RWPE2 (cell line): ENCODE results near the gene GPR42.
A peak's percentile ranks its signal among the peaks of the same experiment; 100 is the strongest.

Source experiments
- ATAC-seq: fragments of 200-7000 bp; cut with Tn5 transposase; 3 replicates; pipeline ENCODE4 v1.9.1; 2021; ENCODE audit warnings: low read depth
- DNase-seq: peaks from one replicate; pipeline ENCODE4 v3.0.0-alpha.2; 2020; ENCODE audit warnings: low spot score
- H3K27ac ChIP-seq: fragments of 450-650 bp; 2 replicates; pipeline ENCODE4 v1.5.1; 2017; ENCODE audit warnings: mild to moderate bottlenecking; ENCODE audit not compliant: poor library complexity, severe bottlenecking
- H3K27me3 ChIP-seq: fragments of 250-450 bp; sonication (Bioruptor Pico); 2 replicates; pipeline ENCODE4 v1.5.1; 2021; ENCODE audit warnings: mild to moderate bottlenecking, moderate library complexity; ENCODE audit not compliant: insufficient read depth, poor library complexity, severe bottlenecking
- H3K36me3 ChIP-seq: fragments of 250-450 bp; sonication (Bioruptor Pico); 2 replicates; pipeline ENCODE4 v1.5.1; 2020; ENCODE audit warnings: low read depth, mild to moderate bottlenecking, moderate library complexity
- H3K4me1 ChIP-seq: fragments of 250-450 bp; sonication (Bioruptor Pico); 2 replicates; pipeline ENCODE4 v1.5.1; 2021; ENCODE audit warnings: mild to moderate bottlenecking, moderate library complexity; ENCODE audit not compliant: insufficient read depth, poor library complexity, severe bottlenecking
- H3K4me3 ChIP-seq: fragments of 250-450 bp; sonication (Bioruptor Pico); 2 replicates; pipeline ENCODE4 v1.5.1; 2021; ENCODE audit warnings: mild to moderate bottlenecking, moderate library complexity; ENCODE audit not compliant: severe bottlenecking
- H3K9me3 ChIP-seq: fragments of 250-450 bp; sonication (Bioruptor Pico); 2 replicates; pipeline ENCODE4 v1.5.1; 2021; ENCODE audit warnings: mild to moderate bottlenecking, moderate library complexity; ENCODE audit not compliant: severe bottlenecking
- CTCF ChIP-seq: fragments of 450-650 bp; IDR thresholded peaks from one replicate; pipeline ENCODE4 v1.5.1; 2017; ENCODE audit warnings: mild to moderate bottlenecking, moderate library complexity; ENCODE audit not compliant: poor library complexity, severe bottlenecking

GPR42 gene

GRCh38 chr19:35388277-35389054, 17.6 kb downstream of the GPR42 start:
- Histone ChIP-seq H3K36me3 (no peaks in the 10 kb centered on the region), H3K4me1 (no peaks in the 10 kb centered on the region), H3K4me3 (no peak overlapping the region), H3K9me3 (peaks cover 20% of the 10 kb centered on the region), H3K27ac (no peak overlapping the region), H3K27me3 (no peaks in the 10 kb centered on the region)
- ATAC-seq, result no peak
- DNase-seq, result no peak
- TF ChIP-seq CTCF, result no peak

- ATAC-seq (no peak), DNase-seq (no peak)
- Histone ChIP-seq H3K4me1 (no peaks in the 10 kb centered on the region), H3K4me3 (no peak overlapping the region), H3K9me3 (peaks cover 20% of the 10 kb centered on the region), H3K27me3 (no peaks in the 10 kb centered on the region), H3K27ac (no peak overlapping the region), H3K36me3 (no peaks in the 10 kb centered on the region)
- TF ChIP-seq CTCF, result no peak
Measured at GRCh38 chr19:35389192-35389861, 18.5 kb downstream of the GPR42 start.

DNA sequence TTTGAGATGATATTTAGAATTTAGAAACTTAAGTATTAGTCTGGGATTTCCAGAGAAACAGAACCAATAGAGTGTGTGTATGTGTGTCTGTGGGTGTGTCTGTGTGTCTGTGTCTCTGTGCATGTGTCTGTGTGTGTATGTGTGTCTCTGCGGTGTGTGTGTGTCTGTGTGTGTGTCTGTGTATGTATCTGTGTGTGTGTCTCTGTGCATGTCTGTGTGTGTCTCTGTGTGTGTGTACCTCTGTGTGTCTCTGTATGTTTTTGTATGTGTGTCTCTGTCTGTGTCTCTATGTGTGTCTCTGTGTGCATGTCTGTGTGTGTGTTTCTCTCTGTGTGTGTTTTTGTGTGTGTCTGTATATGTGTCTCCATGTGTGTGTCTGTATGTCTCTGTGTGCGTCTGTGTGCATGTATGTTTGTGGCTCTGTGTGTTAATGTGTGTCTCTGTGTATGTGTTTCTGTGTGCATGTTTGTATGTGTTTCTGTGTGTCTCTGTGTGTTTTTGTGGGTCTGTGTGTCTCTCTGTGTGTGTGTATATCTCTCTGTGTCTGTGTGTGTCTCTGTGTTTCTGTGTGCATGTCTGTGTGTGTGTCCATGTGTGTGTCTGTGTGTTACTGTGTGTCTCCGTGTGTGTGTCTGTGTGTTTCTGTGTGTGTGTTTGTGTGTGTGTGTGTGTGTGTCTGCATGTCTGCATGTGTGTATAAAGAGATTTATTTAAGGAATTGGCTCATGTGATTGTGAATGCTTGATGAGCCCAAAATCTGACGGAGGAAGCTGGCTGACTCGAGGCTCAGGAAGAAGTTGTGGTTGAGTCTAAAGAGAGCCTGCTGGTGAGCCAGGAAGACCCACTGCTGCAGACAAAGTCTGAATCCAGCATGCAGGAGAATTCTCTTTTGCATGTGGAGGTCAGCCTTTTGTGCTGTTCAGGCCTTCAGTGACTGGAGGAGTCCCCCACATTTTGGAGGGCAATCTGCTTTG, 22.2 kb downstream of the GPR42 start:
- Histone ChIP-seq H3K36me3 (no peaks in the 10 kb centered on the region), H3K9me3 (peaks cover 1% of the 10 kb centered on the region), H3K4me1 (no peaks in the 10 kb centered on the region), H3K4me3 (no peak overlapping the region), H3K27ac (no peak overlapping the region), H3K27me3 (no peaks in the 10 kb centered on the region)
- peak; percentile 0 for DNase-seq
- TF ChIP-seq CTCF, result no peak
- no peak for ATAC-seq

DNA sequence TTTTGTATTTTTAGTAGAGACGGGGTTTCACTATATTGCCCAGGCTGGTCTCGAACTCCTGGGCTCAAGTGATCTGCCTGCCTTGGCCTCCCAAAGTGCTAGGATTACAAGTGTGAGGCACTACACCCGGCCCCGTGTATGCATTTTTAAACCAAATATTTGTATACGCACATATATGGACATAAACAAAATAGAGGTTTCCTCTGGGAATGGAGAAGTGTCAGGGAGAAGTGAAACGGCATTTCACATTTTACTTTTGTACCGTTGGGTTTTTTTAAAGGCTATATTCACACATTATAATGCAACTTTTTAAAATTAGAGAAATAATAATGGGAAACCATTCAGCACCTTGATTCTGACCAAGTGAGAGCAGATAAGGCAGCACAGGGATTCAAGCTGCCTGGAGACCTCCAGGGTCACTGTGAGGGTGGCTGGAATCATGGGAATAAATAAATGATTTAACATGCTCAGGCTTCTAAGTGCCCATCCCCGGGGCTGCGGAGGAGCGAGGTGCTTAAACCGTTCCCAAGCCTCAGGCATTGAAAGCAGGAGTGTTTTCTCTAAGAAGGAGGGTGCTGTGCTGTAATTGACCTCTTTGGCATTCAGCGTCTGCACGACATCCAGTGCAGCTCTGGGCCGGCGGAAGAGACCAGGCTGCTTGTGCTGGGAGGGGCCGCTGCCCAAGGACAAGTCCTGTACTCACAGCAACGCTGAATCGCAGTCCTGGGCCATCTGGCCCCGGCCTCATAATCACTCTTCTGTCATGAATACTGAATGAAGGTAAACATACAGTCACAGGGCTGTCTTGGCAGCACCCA, 24.7 kb downstream of the GPR42 start:
- no peak overlapping the region for H3K27ac ChIP-seq
- H3K4me1 ChIP-seq, result no peaks in the 10 kb centered on the region
- TF ChIP-seq CTCF, result no peak
- H3K27me3 ChIP-seq, result no peaks in the 10 kb centered on the region
- DNase-seq, result peak; percentile 28
- H3K36me3 ChIP-seq, result no peaks in the 10 kb centered on the region
- ATAC-seq, result no peak
- H3K9me3 ChIP-seq, result no peaks in the 10 kb centered on the region
- H3K4me3 ChIP-seq, result no peak overlapping the region
